HepG2 (cell line): ENCODE measurements around the gene CRYM. TPM values are rescaled to one million over a fixed set of nuclear protein-coding genes. Genes with fewer than 3 reads are reported as not detected.
A peak's percentile ranks its signal among the peaks of the same experiment; 100 is the strongest.

Source experiments
- ARNTL ChIP-seq: sonication (generic); formaldehyde crosslinking; IDR thresholded peaks from 2 replicates; pipeline ENCODE4 v1.4.0; 2020; ENCODE audit warnings: mild to moderate bottlenecking, missing genetic modification reagents
- CC2D1A ChIP-seq: sonication (generic); formaldehyde crosslinking; IDR thresholded peaks from 2 replicates; pipeline ENCODE4 v1.8.1; 2023; ENCODE audit warnings: mild to moderate bottlenecking, missing genetic modification reagents
- GABPA ChIP-seq, 2 experiments: IDR thresholded peaks; 2 replicates each; pipeline ENCODE4 v1.6.1; 2011 to 2016; ENCODE audit warnings: low read depth in 2 of 2, low read length in 1 of 2, missing biosample characterization in 1 of 2, missing genetic modification characterization in 1 of 2
- NAIF1 ChIP-seq: sonication (generic); formaldehyde crosslinking; IDR thresholded peaks from 2 replicates; pipeline ENCODE4 v1.5.0; 2020; ENCODE audit warnings: mild to moderate bottlenecking, missing genetic modification reagents, borderline replicate concordance
- NFYC ChIP-seq: IDR thresholded peaks from 2 replicates; pipeline ENCODE4 v1.6.1; 2016; ENCODE audit warnings: missing genetic modification reagents, missing compliant biosample characterization
- SNRNP70 ChIP-seq: fragments of 200-400 bp; formaldehyde crosslinking; IDR thresholded peaks from 2 replicates; pipeline ENCODE4 v1.6.1; 2017; ENCODE audit warnings: mild to moderate bottlenecking, low read depth, low read length, moderate library complexity
- ZBTB3 ChIP-seq: sonication (generic); formaldehyde crosslinking; IDR thresholded peaks from 2 replicates; pipeline ENCODE4 v1.4.0; 2020; ENCODE audit warnings: low read depth, mild to moderate bottlenecking, moderate library complexity, missing genetic modification reagents, borderline replicate concordance
- ZBTB7B ChIP-seq: sonication (generic); formaldehyde crosslinking; IDR thresholded peaks from 2 replicates; pipeline ENCODE4 v1.4.0; 2020; ENCODE audit warnings: missing genetic modification reagents
- ZFY ChIP-seq: sonication (generic); formaldehyde crosslinking; IDR thresholded peaks from 2 replicates; pipeline ENCODE4 v1.4.0; 2020; ENCODE audit warnings: missing genetic modification reagents
- ZNF335 ChIP-seq: sonication (generic); formaldehyde crosslinking; IDR thresholded peaks from 2 replicates; pipeline ENCODE4 v1.4.0; 2020; ENCODE audit warnings: missing genetic modification reagents
- ZNF350 ChIP-seq: sonication (generic); formaldehyde crosslinking; IDR thresholded peaks from 2 replicates; pipeline ENCODE4 v1.4.0; 2020; ENCODE audit warnings: mild to moderate bottlenecking, low read depth, missing genetic modification reagents, borderline replicate concordance
- ZNF619 ChIP-seq: sonication (generic); formaldehyde crosslinking; IDR thresholded peaks from 2 replicates; pipeline ENCODE4 v1.4.0; 2020; ENCODE audit warnings: mild to moderate bottlenecking, missing genetic modification reagents
- ZSCAN9 ChIP-seq: IDR thresholded peaks from 2 replicates; pipeline ENCODE4 v1.6.1; 2016; ENCODE audit warnings: borderline replicate concordance
- polyA plus RNA-seq, 8 experiments: library from polyadenylated mRNA; depleted of rRNA in 3 of 8; stranded (reverse) in 7 of 8; unstranded in 1 of 8; fragments of >200 nt; fragmentation: Illumina TruSeq in 4 of 8; extraction: Trizol in 4 of 8; gene quantifications; 2 replicates each; pipeline versions ENCODE4 v1.2.1 to v1.2.3, GENCODE V29; 2011 to 2016; ENCODE audit warnings: low read depth in 4 of 8, missing spikeins in 1 of 8, mixed read lengths in 1 of 8; ENCODE audit not compliant: insufficient read depth in 1 of 8
- total RNA-seq, 5 experiments: library from RNA; depleted of rRNA; stranded (reverse); fragments of >200 nt; fragmentation: Illumina TruSeq; extraction: Trizol; gene quantifications; 2 replicates each; pipeline ENCODE4 v1.2.3, GENCODE V29; 2016; ENCODE audit warnings: low read depth in 1 of 5
- TF ChIP-seq, protein P1 (sequence below): sonication (generic); formaldehyde crosslinking; IDR thresholded peaks from 2 replicates; pipeline ENCODE4 v1.4.0; 2020; ENCODE audit warnings: missing genetic modification reagents, borderline replicate concordance
- TF ChIP-seq, protein P2 (sequence below): sonication (generic); formaldehyde crosslinking; IDR thresholded peaks from 2 replicates; pipeline ENCODE4 v1.9.0; 2021; ENCODE audit warnings: missing genetic modification reagents, borderline replicate concordance
- TF ChIP-seq, protein P3 (sequence below): IDR thresholded peaks from 2 replicates; pipeline ENCODE4 v1.6.1; 2016; ENCODE audit warnings: low read depth, borderline replicate concordance
- TF ChIP-seq, protein P4 (sequence below): sonication (generic); formaldehyde crosslinking; IDR thresholded peaks from 2 replicates; pipeline ENCODE4 v1.5.1; 2020; ENCODE audit warnings: mild to moderate bottlenecking, missing genetic modification reagents
- TF ChIP-seq, protein P5 (sequence below): IDR thresholded peaks from 2 replicates; pipeline ENCODE4 v1.6.1; 2016; ENCODE audit warnings: mild to moderate bottlenecking

Gene CRYM
- total and polyA plus RNA-seq, 2 of the 13 experiments (the other 11 are each of a cell fraction or from before 2014, with no cell fraction given), result 1.9 to 2.2 TPM

DNA sequence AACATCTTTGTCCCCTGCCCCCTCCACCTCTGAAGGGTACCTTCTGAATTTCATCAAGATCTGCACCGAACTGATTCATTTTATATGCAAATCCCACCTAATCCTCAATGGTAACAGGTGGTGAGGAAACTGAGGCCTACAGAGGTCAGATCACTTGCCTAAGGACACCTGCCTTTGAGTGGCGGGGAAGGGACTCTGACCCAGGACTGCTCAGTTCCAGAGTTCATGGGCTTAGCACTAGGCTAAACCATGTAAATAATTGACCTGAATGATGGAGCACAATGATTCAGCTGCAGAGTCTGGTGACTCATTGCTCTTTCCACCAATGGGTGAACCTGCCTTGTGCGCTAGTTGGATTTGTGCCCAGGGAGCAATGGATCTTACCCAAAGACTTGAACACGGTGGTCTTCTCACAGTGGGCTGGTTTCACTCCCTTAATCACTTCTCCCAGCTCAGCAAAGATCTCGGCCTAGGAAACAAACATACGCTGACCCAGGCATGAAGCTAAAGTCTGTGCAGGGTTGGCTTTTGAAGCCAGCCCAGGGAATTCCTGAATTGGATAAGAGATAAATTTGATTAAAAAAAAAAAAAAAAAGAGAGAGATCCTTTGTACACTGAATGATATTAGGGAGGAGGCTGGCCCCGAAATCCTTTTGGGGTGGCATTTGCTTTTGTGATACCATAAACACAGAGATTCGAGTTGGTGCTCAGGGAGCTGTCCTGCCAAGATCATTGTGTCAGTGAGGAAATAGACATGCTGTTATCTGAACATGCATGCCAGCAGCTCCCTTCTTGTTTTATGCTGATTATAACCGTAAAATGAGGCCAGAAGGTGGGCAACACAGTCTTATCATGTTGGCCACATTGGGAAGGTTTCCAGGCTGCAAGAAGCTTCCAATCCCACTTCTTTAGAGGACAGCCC is 17.0 kb downstream of the CRYM start (continued):
- TF ChIP-seq, protein P1, sequence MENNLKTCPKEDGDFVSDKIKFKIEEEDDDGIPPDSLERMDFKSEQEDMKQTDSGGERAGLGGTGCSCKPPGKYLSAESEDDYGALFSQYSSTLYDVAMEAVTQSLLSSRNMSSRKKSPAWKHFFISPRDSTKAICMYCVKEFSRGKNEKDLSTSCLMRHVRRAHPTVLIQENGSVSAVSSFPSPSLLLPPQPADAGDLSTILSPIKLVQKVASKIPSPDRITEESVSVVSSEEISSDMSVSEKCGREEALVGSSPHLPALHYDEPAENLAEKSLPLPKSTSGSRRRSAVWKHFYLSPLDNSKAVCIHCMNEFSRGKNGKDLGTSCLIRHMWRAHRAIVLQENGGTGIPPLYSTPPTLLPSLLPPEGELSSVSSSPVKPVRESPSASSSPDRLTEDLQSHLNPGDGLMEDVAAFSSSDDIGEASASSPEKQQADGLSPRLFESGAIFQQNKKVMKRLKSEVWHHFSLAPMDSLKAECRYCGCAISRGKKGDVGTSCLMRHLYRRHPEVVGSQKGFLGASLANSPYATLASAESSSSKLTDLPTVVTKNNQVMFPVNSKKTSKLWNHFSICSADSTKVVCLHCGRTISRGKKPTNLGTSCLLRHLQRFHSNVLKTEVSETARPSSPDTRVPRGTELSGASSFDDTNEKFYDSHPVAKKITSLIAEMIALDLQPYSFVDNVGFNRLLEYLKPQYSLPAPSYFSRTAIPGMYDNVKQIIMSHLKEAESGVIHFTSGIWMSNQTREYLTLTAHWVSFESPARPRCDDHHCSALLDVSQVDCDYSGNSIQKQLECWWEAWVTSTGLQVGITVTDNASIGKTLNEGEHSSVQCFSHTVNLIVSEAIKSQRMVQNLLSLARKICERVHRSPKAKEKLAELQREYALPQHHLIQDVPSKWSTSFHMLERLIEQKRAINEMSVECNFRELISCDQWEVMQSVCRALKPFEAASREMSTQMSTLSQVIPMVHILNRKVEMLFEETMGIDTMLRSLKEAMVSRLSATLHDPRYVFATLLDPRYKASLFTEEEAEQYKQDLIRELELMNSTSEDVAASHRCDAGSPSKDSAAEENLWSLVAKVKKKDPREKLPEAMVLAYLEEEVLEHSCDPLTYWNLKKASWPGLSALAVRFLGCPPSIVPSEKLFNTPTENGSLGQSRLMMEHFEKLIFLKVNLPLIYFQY, result peak; percentile 93; the same call in 1 of the 2 replicates
- TF ChIP-seq, protein P2, sequence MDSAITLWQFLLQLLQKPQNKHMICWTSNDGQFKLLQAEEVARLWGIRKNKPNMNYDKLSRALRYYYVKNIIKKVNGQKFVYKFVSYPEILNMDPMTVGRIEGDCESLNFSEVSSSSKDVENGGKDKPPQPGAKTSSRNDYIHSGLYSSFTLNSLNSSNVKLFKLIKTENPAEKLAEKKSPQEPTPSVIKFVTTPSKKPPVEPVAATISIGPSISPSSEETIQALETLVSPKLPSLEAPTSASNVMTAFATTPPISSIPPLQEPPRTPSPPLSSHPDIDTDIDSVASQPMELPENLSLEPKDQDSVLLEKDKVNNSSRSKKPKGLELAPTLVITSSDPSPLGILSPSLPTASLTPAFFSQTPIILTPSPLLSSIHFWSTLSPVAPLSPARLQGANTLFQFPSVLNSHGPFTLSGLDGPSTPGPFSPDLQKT (CRISPR knock-in tag), result no peak
- TF ChIP-seq ZBTB3 (CRISPR knock-in tag), result no peak; the same call in 1 of the 2 replicates
- peak; percentile 67; the same call in 1 of the 2 replicates for TF ChIP-seq ARNTL (CRISPR knock-in tag)
- TF ChIP-seq ZFY (CRISPR knock-in tag), result peak; percentile 85
- peak; percentile 89 for TF ChIP-seq ZNF350 (CRISPR knock-in tag)
- no peak for TF ChIP-seq CC2D1A (CRISPR knock-in tag)
- TF ChIP-seq, protein P3, sequence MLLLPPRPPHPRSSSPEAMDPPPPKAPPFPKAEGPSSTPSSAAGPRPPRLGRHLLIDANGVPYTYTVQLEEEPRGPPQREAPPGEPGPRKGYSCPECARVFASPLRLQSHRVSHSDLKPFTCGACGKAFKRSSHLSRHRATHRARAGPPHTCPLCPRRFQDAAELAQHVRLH (CRISPR knock-in tag), result peak; percentile 58; the same call in 1 of the 2 replicates
- TF ChIP-seq ZSCAN9 (CRISPR knock-in tag), result peak; percentile 77
- TF ChIP-seq ZNF335 (CRISPR knock-in tag), result peak; percentile 82
- no peak; the same call in 1 of the 2 replicates for TF ChIP-seq NAIF1 (CRISPR knock-in tag)
- peak; percentile 83 for TF ChIP-seq NFYC (CRISPR knock-in tag)
- TF ChIP-seq SNRNP70, result no peak
- peak; percentile 69 for TF ChIP-seq ZBTB7B (CRISPR knock-in tag)
- TF ChIP-seq, protein P4, sequence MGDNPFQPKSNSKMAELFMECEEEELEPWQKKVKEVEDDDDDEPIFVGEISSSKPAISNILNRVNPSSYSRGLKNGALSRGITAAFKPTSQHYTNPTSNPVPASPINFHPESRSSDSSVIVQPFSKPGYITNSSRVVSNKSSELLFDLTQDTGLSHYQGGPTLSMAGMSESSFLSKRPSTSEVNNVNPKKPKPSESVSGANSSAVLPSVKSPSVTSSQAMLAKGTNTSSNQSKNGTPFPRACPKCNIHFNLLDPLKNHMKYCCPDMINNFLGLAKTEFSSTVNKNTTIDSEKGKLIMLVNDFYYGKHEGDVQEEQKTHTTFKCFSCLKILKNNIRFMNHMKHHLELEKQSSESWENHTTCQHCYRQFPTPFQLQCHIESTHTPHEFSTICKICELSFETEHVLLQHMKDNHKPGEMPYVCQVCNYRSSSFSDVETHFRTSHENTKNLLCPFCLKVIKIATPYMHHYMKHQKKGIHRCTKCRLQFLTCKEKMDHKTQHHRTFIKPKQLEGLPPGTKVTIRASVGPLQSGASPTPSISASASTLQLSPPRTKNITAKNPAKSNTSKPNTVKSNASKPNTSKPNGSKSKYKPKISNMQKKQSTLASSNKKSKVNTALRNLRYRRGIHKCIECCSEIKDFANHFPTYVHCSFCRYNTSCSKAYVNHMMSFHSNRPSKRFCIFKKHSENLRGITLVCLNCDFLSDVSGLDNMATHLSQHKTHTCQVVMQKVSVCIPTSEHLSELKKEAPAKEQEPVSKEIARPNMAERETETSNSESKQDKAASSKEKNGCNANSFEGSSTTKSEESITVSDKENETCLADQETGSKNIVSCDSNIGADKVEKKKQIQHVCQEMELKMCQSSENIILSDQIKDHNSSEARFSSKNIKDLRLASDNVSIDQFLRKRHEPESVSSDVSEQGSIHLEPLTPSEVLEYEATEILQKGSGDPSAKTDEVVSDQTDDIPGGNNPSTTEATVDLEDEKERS (CRISPR knock-in tag), result peak; percentile 99
- TF ChIP-seq GABPA (IDR thresholded peaks at IDR 0.05; ENCODE audit: low read depth, low read length), result no peak
- TF ChIP-seq GABPA (CRISPR knock-in tag; IDR thresholded peaks at IDR 0.05; ENCODE audit: low read depth), result peak; percentile 32
- 0 out of 2 replicates have a peak, but pooled peaks have one; percentile 45 for TF ChIP-seq ZNF619 (CRISPR knock-in tag)
- TF ChIP-seq, protein P5, sequence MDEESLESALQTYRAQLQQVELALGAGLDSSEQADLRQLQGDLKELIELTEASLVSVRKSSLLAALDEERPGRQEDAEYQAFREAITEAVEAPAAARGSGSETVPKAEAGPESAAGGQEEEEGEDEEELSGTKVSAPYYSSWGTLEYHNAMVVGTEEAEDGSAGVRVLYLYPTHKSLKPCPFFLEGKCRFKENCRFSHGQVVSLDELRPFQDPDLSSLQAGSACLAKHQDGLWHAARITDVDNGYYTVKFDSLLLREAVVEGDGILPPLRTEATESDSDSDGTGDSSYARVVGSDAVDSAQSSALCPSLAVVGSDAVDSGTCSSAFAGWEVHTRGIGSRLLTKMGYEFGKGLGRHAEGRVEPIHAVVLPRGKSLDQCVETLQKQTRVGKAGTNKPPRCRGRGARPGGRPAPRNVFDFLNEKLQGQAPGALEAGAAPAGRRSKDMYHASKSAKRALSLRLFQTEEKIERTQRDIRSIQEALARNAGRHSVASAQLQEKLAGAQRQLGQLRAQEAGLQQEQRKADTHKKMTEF, result peak; percentile 97
